Endothelial cell of hepatic sinusoid (primary cell): ENCODE results near the gene GOLGA3.
"Not testable (repeated sequence)": the region's sequence is repeated elsewhere in the genome, so short reads cannot be mapped to it uniquely, and the experiment has no call there.

Experiments
- in situ Hi-C: cut with HindIII; loops from 2 replicates; pipeline ENCODE4 v1.10.0; 2017; ENCODE audit warnings: low sequenced_read_pairs

Gene GOLGA3, protein sequence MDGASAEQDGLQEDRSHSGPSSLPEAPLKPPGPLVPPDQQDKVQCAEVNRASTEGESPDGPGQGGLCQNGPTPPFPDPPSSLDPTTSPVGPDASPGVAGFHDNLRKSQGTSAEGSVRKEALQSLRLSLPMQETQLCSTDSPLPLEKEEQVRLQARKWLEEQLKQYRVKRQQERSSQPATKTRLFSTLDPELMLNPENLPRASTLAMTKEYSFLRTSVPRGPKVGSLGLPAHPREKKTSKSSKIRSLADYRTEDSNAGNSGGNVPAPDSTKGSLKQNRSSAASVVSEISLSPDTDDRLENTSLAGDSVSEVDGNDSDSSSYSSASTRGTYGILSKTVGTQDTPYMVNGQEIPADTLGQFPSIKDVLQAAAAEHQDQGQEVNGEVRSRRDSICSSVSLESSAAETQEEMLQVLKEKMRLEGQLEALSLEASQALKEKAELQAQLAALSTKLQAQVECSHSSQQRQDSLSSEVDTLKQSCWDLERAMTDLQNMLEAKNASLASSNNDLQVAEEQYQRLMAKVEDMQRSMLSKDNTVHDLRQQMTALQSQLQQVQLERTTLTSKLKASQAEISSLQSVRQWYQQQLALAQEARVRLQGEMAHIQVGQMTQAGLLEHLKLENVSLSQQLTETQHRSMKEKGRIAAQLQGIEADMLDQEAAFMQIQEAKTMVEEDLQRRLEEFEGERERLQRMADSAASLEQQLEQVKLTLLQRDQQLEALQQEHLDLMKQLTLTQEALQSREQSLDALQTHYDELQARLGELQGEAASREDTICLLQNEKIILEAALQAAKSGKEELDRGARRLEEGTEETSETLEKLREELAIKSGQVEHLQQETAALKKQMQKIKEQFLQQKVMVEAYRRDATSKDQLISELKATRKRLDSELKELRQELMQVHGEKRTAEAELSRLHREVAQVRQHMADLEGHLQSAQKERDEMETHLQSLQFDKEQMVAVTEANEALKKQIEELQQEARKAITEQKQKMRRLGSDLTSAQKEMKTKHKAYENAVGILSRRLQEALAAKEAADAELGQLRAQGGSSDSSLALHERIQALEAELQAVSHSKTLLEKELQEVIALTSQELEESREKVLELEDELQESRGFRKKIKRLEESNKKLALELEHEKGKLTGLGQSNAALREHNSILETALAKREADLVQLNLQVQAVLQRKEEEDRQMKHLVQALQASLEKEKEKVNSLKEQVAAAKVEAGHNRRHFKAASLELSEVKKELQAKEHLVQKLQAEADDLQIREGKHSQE (N-terminal part only)

DNA sequence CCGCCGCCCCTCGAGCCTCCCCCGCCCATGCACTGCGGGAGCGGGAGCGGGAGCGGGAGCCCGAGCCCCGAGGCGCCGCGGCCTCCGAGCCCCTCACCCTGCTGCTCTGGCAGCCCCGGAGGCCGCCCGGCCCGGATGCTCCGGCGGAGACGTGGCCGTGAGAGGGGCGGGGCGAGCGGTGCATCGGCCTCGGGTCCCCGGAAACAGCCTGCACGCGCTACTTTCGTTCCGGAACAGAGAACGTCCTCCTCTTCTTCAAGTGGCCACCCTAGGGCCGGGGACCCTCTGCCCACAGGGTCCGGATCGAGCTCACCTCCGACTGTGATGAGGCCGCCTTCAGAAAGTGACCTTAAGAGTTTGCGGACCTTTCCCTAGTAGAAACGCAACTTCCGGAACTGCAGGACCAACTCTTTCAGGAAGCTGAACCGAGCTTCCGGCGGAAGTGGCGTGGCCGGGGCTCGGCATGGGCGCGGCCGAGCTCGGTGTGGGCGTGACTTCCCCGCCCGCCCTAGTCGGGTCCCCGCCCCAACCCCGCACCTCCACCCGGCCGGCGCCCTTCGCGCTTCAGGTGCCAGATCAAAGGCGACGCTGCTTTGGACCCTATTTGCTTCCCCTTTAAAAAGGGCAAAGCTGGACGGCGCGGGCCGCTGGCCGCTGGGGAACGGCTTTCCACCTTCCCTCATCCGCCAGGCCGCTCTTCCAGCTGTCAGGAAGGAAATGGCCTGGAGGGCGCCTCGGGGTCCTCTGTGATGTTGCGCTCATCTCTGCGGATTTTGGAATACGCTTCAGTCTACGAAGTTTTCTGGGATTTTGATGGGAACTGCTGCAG, at the start of gene GOLGA3:
Gene GOLGA3 (minus strand): TSS at position 164 of the 829 bp plus-strand sequence. CDS start 6,741 bp downstream, outside the sequence.
- in situ Hi-C loops: no loop called here

DNA sequence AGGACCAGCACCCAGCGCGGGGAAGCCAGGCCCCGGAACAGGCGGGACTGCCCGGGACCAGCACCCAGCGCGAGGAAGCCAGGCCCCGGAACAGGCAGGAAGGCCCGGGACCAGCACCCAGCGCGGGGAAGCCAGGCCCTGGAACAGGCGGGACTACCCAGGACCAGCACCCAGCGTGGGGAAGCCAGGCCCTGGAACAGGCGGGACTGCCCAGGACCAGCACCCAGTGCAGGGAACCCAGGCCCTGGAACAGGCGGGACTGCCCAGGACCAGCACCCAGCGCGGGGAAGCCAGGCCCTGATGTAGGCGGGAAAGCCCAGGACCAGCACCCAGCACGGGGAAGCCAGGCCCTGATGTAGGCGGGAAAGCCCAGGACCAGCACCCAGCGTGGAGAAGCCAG, 46.0 kb upstream of the GOLGA3 start:
- in situ Hi-C loops: not testable (repeated sequence)

DNA sequence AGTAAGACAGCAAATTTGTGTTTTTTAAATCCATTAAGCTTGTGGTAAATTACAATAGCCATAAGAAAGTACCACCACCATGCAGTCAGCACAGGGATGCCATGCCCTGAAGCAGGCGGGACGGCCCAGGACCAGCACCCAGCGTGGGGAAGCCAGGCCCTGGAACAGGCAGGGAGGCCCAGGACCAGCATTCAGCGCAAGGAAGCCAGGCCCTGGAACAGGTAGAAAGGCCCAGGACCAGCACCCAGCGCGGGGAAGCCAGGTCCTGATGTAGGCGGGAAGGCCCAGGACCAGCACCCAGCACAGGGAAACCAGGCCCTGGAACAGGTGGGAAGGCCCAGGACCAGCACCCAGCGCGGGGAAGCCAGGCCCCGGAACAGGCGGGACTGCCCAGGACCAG, 45.5 kb upstream of the GOLGA3 start:
- in situ Hi-C loops: no loop called here

DNA sequence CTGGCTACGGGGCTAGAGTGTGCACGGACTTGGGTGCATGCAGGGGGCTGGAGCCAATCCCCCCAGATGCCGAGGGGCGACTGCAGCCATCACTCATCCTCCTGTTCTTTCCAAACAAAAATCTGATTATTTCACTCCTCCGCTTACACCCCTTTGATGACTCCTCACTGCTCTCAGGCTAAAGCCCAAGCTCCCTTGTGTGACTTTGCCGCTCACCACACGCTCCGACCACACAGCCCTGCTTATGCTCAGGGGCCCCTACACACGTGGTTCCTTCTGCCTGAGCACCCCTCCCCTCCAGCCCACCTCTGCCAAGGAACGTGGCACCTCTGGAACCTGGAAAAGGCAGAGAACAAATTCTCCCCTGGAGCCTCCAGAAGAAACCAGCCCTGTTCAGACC, 45.1 kb upstream of the GOLGA3 start:
- in situ Hi-C loops: no loop called here

DNA sequence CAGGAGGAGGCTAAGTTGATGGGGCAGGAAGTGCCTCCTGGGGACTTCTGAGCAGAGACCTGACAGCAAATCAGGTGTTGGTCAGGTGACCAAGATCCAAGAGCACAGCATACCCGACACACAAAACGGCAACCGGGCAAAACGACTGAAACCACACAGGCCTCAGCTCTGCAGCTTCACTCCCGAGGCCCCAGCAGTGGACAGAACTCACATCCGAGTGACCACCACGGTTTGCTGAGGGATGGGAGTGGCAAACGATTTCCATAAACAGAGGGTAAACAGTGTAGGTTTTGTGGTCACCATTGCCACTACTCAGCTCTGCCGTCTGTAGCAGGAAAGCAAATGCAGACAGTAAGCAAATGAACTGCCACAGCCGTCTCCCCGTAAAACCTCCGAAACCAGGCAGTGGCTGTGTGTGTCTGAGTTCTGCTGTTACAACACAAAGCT, 44.3 kb upstream of the GOLGA3 start:
- in situ Hi-C loops: no loop called here

DNA sequence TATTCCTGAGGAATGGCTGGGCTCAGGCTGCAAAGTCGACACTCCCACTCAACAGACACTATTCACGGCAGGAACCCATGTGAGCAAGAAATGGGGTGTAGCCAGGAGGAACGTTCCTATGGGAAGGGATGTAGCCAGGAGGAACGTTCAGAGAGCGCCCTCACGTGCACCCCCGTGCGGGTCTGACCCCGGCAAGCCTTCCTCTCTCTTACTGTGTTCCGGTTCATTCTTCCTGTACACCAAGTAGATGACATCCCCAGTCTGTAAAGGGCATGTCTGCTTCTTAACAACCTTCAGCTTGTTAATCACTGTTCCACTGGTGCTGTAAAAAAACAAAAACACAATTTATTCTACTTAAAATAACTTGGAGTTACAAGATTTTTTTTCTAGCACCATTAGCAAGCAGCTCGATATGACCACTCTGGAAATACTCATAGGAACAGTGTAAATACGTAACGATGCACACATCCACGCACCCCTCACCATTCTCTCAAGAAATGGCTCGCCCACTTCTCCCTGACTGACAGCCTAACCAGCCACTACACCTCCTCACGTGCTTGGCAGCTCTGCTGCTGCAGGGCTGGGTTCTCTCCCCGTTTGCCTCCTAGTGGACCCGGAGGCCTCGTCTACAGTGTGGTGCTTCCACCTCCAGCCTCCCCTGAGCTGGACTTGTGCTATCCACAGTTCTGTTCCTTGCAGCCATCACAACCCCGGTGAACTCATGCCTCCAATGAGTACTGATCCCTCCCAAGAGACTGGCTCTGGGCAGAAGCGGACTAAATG, 43.6 kb upstream of the GOLGA3 start:
- in situ Hi-C loops: no loop called here

DNA sequence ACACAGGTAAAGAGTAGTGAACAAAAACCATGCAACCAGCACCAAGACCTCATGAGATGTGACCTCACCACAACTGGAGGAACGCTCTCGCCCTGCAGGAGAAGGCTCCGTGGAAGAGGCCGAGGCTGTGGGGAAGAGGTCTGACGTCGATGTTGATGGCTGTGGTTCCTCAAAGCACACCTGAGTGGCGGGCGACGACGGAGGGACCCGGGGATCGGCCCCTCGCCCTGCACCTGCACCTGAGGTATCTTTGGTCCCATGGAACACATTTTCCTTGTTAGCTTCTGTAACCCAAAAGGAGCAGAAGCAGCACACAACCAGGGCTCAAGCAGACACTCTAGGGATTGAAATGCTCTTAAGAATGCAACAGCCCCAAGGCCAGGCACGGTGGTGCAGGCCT, 40.9 kb upstream of the GOLGA3 start:
- in situ Hi-C loops: no loop called here

DNA sequence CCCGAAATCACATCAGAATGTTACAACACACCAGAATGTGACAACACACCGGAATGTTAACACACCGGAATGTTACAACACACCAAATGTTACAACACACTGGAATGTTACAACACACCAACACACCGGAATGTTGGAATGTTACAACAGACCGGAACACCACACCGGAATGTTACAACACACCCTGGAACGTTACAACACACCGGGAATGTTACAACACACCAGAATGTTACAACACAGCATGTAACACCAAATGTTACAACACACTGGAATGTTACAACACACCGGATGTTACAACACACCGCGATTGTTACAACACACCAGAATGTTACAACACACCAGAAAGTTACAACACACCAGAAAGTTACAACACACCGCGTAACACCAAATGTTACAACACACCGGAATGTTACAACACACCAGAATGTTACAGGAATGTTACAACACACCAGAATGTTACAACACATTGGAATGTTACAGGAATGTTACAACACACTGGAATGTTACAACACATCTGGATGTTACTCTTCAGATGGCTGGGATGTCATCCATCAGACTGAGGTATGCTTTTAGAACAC, 37.7 kb upstream of the GOLGA3 start:
- in situ Hi-C loops: no loop called here

DNA sequence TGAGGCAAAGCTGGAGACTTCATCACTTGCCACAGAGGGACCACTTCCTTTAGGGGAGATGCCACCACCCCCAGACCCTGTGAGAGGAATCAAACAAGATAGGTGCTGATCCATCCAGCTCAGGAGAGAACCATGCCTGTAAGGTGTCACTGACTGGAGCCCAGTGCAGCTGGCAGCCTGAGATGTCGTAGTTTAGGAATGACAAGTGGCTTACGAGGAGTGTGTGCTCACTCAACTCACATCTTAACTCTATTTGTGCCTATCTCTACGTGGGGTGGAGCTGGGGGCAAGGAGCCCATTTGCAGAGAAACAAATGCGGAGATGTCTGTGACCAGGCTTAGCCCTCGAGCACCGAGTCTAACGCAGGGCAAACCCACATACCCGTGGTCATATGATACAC, 32.9 kb upstream of the GOLGA3 start:
- in situ Hi-C loops: no loop called here

DNA sequence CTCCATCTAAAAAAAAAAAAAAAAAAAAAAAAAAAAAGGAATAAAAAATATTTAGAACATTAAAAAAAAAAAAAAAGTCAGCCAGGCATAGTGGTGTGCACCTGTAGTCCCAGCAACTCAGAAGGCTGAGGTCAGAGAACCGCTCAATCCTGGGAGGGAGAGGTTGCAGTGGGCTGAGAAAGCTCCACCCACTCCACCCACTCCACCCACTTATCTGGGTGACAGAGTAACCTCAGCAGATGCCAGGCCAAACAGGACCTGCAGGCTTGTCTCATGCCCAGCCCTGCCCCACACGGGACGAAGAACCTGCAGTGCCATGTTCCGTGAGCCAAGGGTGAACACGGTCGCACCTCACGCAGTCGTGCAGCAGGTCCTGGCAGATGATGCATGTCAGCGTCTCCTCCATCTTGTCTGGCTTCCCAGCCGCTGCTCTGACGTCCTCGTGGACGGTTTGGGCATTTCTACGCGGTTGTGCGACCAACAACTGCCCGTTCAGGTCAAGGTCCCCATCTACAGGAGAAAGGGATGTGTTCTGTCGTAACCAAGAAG, 30.1 kb upstream of the GOLGA3 start:
- in situ Hi-C loops: no loop called here

DNA sequence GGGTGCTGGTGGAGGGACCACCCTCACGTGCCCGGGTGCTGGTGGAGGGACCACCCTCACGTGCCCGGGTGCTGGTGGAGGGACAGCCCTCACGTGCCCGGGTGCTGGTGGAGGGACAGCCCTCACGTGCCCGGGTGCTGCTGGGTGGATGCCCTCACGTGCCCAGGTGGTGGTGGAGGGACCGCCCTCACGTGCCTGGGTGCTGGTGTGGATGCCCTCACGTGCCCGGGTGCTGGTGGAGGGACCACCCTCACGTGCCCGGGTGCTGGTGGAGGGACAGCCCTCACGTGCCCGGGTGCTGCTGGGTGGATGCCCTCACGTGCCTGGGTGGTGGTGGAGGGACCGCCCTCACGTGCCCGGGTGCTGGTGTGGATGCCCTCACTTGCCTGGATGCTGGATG, 28.4 kb upstream of the GOLGA3 start:
- in situ Hi-C loops: not testable (repeated sequence)

DNA sequence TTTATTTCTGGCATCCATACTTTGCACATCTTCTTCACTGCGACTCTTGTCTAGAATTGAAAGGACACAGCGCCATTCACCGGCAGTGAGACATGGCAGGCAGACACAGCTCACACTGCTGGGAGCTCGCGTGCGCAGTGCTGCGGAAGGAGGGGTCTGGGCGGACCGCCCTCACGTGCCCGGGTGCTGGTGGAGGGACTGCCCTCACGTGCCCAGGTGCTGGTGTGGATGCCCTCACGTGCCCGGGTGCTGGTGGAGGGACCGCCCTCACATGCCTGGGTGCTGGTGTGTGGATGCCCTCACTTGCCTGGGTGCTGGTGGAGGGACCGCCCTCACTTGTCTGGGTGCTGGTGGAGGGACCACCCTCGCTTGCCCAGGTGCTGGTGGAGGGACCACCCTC, 27.9 kb upstream of the GOLGA3 start:
- in situ Hi-C loops: no loop called here

DNA sequence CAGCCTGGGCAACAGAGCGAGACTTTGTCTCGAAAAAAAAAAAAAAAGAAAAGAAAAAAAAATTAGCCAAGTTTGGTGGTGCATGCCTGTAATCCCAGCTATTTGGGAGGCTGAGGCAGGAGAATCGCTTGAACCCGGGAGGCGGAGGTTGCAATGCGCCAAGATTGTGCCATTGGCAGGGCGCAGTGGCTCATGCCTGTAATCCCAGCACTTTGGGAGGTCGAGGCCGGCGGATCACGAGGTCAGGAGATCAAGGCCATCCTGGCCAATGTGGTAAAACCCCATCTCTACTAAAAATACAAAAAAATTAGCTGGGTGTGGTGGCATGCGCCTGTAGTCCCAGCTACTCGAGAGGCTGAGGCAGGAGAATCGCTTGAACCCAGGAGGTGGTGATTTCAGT, 26.5 kb upstream of the GOLGA3 start:
- in situ Hi-C loops: not testable (repeated sequence)

DNA sequence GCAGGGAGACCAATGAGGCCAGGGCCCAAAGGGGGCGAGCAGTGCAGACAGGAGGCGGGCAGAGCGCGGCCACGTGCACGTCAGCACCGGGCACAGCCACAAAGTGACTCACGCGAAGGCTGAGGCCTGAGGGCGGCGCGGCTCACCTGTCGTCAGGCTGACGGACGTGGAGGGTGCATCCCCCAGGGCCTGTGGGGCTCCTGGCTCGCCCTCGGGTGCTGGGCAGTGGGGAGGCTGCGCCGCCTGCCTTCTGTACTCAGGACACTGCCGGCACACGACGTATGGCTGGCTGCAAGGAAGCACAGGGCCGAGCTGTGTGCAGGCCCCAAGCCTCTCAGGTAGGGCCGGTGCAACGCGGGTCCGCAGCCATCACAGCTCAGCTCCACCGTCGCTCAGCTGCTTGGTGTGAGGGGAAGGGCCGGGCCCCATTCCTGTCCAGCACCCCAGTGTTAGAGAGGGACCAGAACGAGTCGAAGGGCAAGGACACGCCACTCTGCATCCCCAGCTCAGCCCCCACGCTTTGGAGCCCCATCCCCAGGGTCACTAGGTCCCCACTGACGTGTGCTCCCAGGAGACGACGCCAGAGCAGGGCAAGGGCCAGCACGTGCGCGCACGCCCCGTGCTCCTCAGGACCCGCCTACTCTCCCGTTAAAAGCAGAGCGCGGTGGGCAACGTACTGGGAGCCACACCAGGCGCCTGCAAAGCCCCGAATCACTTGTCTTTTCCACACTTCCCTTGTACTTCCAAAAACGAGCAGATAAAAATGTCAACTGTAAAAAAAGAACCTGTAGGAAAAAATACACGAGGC, 24.8 kb upstream of the GOLGA3 start:
- in situ Hi-C loops: no loop called here

DNA sequence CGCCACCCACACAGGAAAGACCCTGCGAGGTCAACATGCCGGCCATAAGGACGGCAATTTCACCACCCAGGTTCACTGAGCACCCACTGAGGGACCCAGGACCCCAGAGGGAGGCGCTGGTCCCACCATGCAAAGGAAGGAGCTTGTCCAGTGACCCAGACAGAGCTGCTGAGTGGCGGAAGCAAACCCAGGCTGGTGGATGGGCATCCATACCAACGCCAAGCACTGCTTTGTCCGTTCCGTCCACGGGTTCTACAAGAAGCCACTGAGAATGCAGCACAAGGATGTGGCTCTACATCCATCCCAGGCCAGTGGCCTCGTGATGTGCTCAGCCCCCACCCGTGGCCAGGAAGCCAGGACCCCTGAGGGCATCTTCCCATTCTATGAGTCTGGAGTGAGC, 23.8 kb upstream of the GOLGA3 start:
- in situ Hi-C loops: no loop called here

DNA sequence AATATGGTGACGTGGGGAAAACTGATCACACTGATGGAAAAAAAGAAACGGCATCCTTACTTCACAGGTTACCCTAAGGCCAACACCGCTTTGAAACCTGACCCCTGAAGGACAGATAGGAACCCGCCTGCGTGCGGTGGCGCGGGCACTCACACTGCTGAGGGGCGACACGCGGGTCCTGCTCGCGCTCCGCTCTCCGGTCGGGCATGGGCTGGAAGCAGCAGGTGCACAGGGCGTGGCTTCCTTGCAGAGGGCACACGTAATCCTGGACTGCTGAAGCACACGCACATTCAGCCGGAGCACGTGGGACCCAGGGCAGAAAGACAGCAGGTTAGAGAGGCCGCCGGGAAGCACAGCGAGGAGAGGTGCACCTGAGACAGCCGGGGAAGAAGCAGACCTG, 22.8 kb upstream of the GOLGA3 start:
- in situ Hi-C loops: no loop called here

DNA sequence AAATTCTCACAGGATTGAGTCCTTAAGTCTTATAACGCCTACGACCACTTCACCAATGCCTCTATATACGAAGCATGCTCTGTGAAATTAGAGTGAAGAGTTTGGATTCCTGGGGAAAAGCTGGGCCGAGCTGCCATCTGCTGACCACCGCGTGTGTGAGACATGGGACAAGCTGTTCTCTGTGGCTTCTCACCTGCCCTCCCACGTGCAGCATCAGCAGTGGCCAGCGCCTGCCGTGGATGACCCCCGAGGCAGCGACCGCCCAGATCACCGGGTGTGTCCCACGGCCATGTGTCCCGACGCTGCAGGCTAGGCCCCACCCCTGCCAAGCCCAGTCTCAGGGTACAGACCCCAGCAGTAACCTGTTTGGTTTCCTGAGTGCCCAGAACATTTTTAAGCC, 21.6 kb upstream of the GOLGA3 start:
- in situ Hi-C loops: no loop called here

DNA sequence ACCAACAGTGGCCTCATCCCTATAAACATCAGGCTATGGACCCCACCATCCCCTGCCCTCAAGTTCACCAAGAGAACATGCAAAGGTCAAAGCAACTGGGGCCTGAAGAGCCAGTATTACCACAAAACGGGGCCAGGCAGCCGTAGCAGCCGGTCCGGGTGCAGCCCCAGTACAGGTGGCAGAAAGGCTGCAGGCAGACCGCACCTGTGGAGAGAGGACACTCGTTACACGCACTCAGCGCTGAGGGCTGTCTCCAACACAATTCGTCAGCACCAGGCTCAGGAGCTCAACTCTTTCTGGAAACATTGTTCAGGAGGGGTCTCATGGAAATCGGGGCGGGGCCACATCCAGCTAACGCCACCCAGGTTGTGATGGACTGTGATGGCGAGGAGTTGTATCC, 19.9 kb upstream of the GOLGA3 start:
- in situ Hi-C loops: no loop called here
